Stimulated activated naive B cell treated with anti-CD40 and anti-IgM and Interleukin-4, amounts not matched to agents 10 μg/mL and 1 μg/mL and 100 μg/mL, for 72 hours (primary cell): ENCODE measurements around the gene EIF4H.
"Not testable (repeated sequence)": the region's sequence is repeated elsewhere in the genome, so short reads cannot be mapped to it uniquely, and the experiment has no call there.

Source experiments
- ATAC-seq, 2 donors: fragments of 150-1000 bp; cut with Tn5 transposase; replicated peaks; 2 replicates each; pipeline ENCODE4 v1.10.0; 2021; ENCODE audit warnings: moderate library complexity in 1 of 2
- DNase-seq: peaks from one replicate; pipeline ENCODE4 v3.0.0; 2021
- H3K27ac Mint-ChIP-seq: one replicate; pipeline ENCODE4 v1.8.0; 2022; ENCODE audit warnings: mild to moderate bottlenecking, mixed read lengths
- H3K27me3 Mint-ChIP-seq, 2 donors: one replicate each; pipeline ENCODE4 v1.8.0; 2022; ENCODE audit warnings: mixed read lengths in 2 of 2
- H3K36me3 Mint-ChIP-seq, 2 donors: one replicate each; pipeline ENCODE4 v1.8.0; 2022; ENCODE audit warnings: mixed read lengths in 2 of 2, mild to moderate bottlenecking in 1 of 2
- H3K4me1 Mint-ChIP-seq, 2 donors: one replicate each; pipeline ENCODE4 v1.8.0; 2022; ENCODE audit warnings: mixed read lengths in 2 of 2, mild to moderate bottlenecking in 1 of 2
- H3K4me3 Mint-ChIP-seq, 2 donors: one replicate each; pipeline ENCODE4 v1.8.0; 2022; ENCODE audit warnings: mild to moderate bottlenecking in 2 of 2, mixed read lengths in 2 of 2, moderate library complexity in 1 of 2
- H3K9me3 Mint-ChIP-seq, 2 donors: one replicate each; pipeline ENCODE4 v1.8.0; 2022; ENCODE audit warnings: mixed read lengths in 2 of 2, mild to moderate bottlenecking in 1 of 2

The EIF4H gene

GRCh38 chr7:74182453-74183090 lies 8.4 kb downstream of the EIF4H start:
- no peaks in the 10 kb centered on the region for H3K27me3 Mint-ChIP-seq
- H3K4me3 Mint-ChIP-seq: peak overlapping the region in 1 of 2 donors; percentile 2
- peak overlapping the region; percentile 77 for H3K27ac Mint-ChIP-seq
- H3K36me3 Mint-ChIP-seq: peaks cover 12 to 34% of the 10 kb centered on the region in 2 donors
- no peaks in the 10 kb centered on the region for H3K9me3 Mint-ChIP-seq
- peaks cover 45 to 92% of the 10 kb centered on the region in 2 donors for H3K4me1 Mint-ChIP-seq
- no peak for DNase-seq
- ATAC-seq: no peak

DNA sequence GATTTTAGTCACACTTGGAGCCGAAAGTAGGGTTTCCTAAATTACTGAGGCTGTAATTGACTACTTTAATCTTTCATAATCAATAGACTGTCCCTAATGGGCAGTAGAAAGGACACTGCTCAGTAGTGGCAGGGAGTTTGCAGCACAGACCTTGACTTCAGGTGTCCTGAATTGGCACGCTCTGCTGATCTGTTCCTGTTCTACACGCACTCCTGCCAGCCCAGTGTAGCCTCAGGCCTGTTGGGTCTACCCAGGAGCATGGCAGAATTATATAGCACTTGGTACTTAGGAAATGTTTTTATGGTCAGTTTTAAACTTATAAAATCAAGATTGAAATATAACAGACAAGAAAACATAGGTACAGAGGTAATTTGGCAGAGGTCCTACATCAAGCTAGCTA lies 9.0 kb downstream of the EIF4H start:
- Mint-ChIP-seq H3K4me3 (no peak overlapping the region), H3K36me3 (peaks cover 17 to 36% of the 10 kb centered on the region in 2 donors), H3K9me3 (no peaks in the 10 kb centered on the region), H3K27me3 (no peaks in the 10 kb centered on the region), H3K27ac (peak overlapping the region; percentile 77), H3K4me1 (peaks cover 45 to 92% of the 10 kb centered on the region in 2 donors)
- DNase-seq: no peak
- ATAC-seq: no peak

DNA sequence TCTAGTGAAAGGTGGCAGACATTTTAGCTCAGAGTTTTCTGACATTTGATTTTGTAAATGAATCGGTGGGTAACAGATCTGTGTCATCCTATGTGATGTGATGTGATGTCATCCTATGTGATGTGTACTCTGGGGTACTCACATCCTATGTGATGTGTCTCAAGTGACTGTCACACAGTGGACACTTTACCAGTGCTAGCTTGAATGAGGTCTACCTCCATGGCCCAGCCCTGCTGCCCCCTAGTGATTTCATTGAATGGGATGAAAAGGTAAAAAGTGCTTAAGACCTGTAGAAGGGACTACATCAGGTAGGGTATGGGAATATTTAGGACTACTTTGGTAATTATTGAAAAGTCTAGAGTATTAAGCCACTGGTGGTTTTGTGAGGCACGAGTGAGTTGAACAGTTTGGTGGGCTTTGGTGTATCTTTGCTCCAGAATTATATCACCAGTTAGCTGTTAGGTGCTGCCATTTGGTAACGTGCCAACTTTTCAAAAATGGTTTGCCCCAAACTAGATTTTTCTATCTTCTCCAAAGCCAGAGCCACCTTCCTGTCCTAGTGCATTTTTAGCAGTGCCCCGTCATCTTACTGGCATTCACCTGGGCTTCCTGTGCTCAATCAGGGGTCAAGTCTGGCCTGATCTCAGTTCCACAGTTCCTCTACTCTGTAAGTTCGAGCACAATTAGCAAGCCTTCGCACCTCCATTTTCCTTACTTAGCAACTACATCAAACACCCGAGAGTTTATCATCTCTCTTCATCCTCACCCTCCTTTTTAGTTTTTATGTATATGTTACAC lies 9.7 kb downstream of the EIF4H start:
- DNase-seq (no peak), ATAC-seq (peak; percentile 49 to 60)
- H3K27ac Mint-ChIP-seq: peak overlapping the region; percentile 32
- no peak overlapping the region for H3K4me3 Mint-ChIP-seq
- no peaks in the 10 kb centered on the region for H3K9me3 Mint-ChIP-seq
- peaks cover 45 to 90% of the 10 kb centered on the region in 2 donors for H3K4me1 Mint-ChIP-seq
- peaks cover 20 to 40% of the 10 kb centered on the region in 2 donors for H3K36me3 Mint-ChIP-seq
- no peaks in the 10 kb centered on the region for H3K27me3 Mint-ChIP-seq

GRCh38 chr7:74185016-74185415 lies 10.9 kb downstream of the EIF4H start:
- Mint-ChIP-seq H3K9me3 (no peaks in the 10 kb centered on the region), H3K36me3 (peaks cover 19 to 43% of the 10 kb centered on the region in 2 donors), H3K27me3 (no peaks in the 10 kb centered on the region), H3K4me1 (peaks cover 44 to 84% of the 10 kb centered on the region in 2 donors), H3K27ac (no peak overlapping the region), H3K4me3 (peak overlapping the region in 1 of 2 donors; percentile 8)
- ATAC-seq: no peak
- DNase-seq: no peak

DNA sequence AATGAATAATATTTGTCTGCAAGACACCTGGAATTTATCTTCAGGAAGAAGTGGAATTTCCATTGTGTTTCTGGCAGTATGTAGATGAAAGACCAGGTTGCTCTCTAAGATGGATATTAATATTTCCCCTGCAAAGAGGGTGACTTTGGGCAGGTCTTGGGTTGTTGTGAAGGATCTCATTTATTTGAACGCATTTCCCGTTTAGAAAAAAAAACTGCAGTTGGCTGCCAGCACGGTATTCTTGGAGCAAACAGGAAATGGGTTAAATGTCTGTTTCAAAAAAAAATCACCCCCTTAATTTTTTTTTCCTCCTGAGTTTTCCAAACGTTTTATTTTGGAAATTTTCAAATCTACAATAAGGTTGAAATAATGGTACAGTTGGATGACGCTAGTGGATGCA lies 11.5 kb downstream of the EIF4H start:
- no peak overlapping the region for H3K4me3 Mint-ChIP-seq
- peaks cover 24 to 49% of the 10 kb centered on the region in 2 donors for H3K36me3 Mint-ChIP-seq
- no peak for DNase-seq
- no peaks in the 10 kb centered on the region for H3K9me3 Mint-ChIP-seq
- H3K27ac Mint-ChIP-seq: peak overlapping the region; percentile 9
- H3K4me1 Mint-ChIP-seq: peaks cover 40 to 80% of the 10 kb centered on the region in 2 donors
- H3K27me3 Mint-ChIP-seq: no peaks in the 10 kb centered on the region
- ATAC-seq: no peak

- ATAC-seq: no peak
- Mint-ChIP-seq H3K36me3 (peaks cover 28 to 48% of the 10 kb centered on the region in 2 donors), H3K4me3 (no peak overlapping the region), H3K27ac (peak overlapping the region; percentile 37), H3K27me3 (no peaks in the 10 kb centered on the region), H3K9me3 (no peaks in the 10 kb centered on the region), H3K4me1 (peaks cover 26 to 55% of the 10 kb centered on the region in 2 donors)
- no peak for DNase-seq
Observed at GRCh38 chr7:74187915-74188675, 13.9 kb downstream of the EIF4H start.

GRCh38 chr7:74190259-74190658 lies 16.1 kb downstream of the EIF4H start:
- no peak overlapping the region for H3K4me3 Mint-ChIP-seq
- DNase-seq (no peak), ATAC-seq (no peak)
- H3K4me1 Mint-ChIP-seq: peaks cover 16 to 46% of the 10 kb centered on the region in 2 donors
- peaks cover 31 to 58% of the 10 kb centered on the region in 2 donors for H3K36me3 Mint-ChIP-seq
- no peaks in the 10 kb centered on the region for H3K9me3 Mint-ChIP-seq
- peak overlapping the region; percentile 22 for H3K27ac Mint-ChIP-seq
- H3K27me3 Mint-ChIP-seq: no peaks in the 10 kb centered on the region

DNA sequence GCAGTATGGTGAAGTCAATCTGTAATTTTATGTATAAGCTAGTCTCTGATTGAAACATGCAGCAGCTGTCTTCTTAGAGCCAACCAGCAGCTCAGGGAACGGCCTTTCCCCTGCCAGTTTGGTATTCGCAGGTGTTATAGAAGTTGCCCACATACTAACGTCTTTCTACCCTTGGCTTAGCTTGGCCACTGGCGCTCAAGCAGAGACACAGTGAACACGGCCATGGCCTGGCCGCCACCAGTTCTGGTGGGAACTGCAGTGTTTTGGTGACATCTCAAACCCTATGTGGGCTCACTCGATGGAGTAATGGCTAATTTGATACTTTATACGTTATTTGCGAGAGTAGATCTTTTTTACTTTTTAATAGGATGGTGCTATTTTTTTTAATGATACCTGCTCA lies 17.1 kb downstream of the EIF4H start:
- no peak overlapping the region for H3K4me3 Mint-ChIP-seq
- no peak for ATAC-seq
- peaks cover 31 to 65% of the 10 kb centered on the region in 2 donors for H3K36me3 Mint-ChIP-seq
- no peak overlapping the region for H3K27ac Mint-ChIP-seq
- no peaks in the 10 kb centered on the region for H3K9me3 Mint-ChIP-seq
- no peaks in the 10 kb centered on the region for H3K27me3 Mint-ChIP-seq
- peaks cover 16 to 38% of the 10 kb centered on the region in 2 donors for H3K4me1 Mint-ChIP-seq
- no peak for DNase-seq

DNA sequence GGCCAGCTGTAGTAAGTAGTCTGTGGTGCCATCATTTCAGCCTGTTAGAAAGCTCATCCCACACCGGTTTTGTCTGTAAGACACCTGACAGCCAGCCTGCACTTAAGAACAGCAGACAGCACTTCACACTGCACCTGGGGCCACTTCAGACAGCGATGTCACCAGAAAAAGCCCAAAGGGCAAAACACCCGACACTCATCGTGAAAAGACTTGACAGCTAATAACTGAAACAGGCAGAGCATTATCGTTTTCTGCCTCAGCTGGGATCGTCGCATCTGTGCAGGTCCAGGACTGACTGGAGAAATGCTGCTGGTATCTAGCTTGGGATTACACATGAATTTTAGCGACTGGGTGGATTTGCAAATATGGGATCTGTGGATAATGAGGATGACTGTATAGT lies 18.9 kb downstream of the EIF4H start:
- Mint-ChIP-seq H3K9me3 (no peaks in the 10 kb centered on the region), H3K27me3 (no peaks in the 10 kb centered on the region), H3K4me1 (peaks cover 10 to 19% of the 10 kb centered on the region in 2 donors), H3K36me3 (peaks cover 23 to 62% of the 10 kb centered on the region in 2 donors), H3K4me3 (no peak overlapping the region), H3K27ac (no peak overlapping the region)
- DNase-seq: no peak
- no peak for ATAC-seq

DNA sequence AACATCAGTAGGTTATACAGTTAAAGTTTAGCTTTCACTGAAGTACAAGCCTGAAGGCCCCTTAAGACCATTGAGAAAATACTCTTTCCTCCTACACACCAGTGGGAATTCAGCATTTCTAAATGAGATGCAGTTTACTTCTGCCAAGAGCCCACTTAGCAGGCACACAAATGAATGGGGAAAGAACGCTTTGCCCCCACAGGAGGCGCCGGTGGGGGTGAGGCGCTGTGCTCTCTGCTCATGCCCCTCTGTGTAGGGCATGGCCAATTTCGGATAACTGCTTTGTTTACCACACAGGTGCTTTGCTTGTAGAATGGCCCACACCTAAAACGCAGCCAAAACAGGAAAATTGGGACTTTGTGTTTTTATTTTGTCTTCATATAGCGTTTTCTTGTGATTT lies 19.8 kb downstream of the EIF4H start:
- Mint-ChIP-seq H3K27me3 (no peaks in the 10 kb centered on the region), H3K4me1 (peaks cover 5 to 13% of the 10 kb centered on the region in 2 donors), H3K27ac (peak overlapping the region; percentile 20), H3K36me3 (peaks cover 16 to 53% of the 10 kb centered on the region in 2 donors), H3K9me3 (no peaks in the 10 kb centered on the region), H3K4me3 (no peak overlapping the region)
- ATAC-seq (no peak), DNase-seq (no peak)

DNA sequence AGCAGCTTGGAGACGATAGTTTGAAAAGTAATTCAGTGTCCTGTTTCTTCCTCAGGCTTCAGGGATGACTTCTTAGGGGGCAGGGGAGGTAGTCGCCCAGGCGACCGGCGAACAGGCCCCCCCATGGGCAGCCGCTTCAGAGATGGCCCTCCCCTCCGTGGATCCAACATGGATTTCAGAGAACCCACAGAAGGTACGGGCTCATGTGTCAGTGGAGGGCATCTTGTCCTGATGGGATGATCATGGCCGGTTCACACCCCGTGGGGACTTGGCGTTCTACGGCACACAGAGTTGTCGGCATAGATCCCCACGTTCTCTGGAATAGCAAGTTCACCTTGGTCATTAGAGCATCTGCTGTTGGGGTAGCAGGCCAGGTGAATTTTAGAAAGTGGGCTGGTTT lies 20.5 kb downstream of the EIF4H start:
- H3K36me3 Mint-ChIP-seq: peaks cover 16 to 53% of the 10 kb centered on the region in 2 donors

GRCh38 chr7:74195139-74195860 lies 21.1 kb downstream of the EIF4H start:
- not testable (repeated sequence) for H3K4me3 Mint-ChIP-seq, ATAC-seq, DNase-seq, H3K9me3 Mint-ChIP-seq, H3K27me3 Mint-ChIP-seq
- peaks cover 13 to 49% of the 10 kb centered on the region in 2 donors for H3K36me3 Mint-ChIP-seq
- H3K4me1 Mint-ChIP-seq: peaks cover 5 to 13% of the 10 kb centered on the region in 2 donors
- H3K27ac Mint-ChIP-seq: peak overlapping the region; percentile 67

More for the DNA sequence above, 20.5 kb downstream of the EIF4H start:
- H3K9me3 Mint-ChIP-seq: no peaks in the 10 kb centered on the region
- no peaks in the 10 kb centered on the region for H3K27me3 Mint-ChIP-seq
- H3K27ac Mint-ChIP-seq: peak overlapping the region; percentile 43
- H3K4me3 Mint-ChIP-seq: no peak overlapping the region
- H3K4me1 Mint-ChIP-seq: peaks cover 5 to 13% of the 10 kb centered on the region in 2 donors
- ATAC-seq (no peak), DNase-seq (no peak)

DNA sequence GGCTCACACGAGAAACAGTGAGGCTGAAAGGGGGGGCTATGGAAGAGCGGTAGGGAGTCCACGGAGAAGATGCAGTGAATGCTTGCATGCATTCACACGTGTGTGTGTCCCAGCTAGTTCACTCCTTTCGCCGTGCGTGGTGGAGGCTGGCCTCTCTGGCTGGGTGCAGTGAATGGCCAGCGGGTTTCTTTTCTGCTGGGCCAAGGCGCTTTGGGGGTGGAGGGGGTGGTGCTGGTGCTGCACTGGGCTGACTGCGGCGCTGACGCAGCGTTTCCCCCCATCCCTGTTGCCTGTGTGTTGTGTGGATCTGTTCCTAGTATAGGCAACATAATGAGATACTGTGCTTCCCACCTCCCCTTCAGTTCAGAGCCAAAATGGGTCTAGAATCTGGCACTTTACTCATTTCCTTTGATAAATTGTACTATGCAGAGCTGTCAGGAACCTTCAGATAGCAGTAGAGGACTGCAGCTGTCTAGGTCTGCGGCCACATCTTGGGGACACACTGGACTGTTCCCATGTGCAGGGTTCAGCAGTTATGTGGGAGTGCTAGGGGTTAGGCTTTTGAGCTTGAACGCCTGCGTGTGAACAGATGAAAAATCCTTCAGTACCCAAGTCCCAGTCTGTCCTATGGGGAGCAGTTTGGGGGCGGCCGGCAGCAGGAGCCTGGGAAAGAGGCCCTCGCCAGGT lies 22.0 kb downstream of the EIF4H start:
- peaks cover 10 to 46% of the 10 kb centered on the region in 2 donors for H3K36me3 Mint-ChIP-seq
- DNase-seq, ATAC-seq, H3K9me3 Mint-ChIP-seq, H3K4me3 Mint-ChIP-seq, H3K27me3 Mint-ChIP-seq: not testable (repeated sequence)
- H3K4me1 Mint-ChIP-seq: peaks cover 5 to 13% of the 10 kb centered on the region in 2 donors
- peak overlapping the region; percentile 67 for H3K27ac Mint-ChIP-seq
